Measurements from ENCODE around the gene TMEM72.

The TMEM72 gene

DNA sequence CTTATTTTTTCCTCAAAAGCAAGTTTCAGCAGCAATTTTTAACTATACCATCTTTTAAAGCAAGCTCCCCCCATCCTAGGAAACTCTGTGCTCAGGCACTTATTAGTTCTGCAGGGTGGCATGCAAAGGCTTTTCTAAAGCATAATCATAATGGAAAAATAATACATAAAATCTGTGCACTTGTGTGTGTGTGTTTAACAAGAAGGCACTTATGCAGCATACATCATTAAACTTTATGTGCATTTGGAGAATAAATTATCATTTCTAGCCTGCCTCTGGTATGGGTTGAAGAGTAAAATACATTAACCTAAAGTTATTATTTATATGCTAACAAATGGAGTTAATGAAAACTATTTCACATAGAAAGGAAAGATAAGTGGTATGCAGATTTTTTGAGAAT lies 42.9 kb downstream of the TMEM72 start:
- H3K9me3 ChIP-seq (ENCODE audit: control insufficient read depth, low read depth, low read length) = no peaks in the 10 kb centered on the region
- no peak overlapping the region for H3K9ac ChIP-seq (ENCODE audit: low read length)
- H3K27me3 ChIP-seq (ENCODE audit: control insufficient read depth, insufficient read depth, low read length) = no peaks in the 10 kb centered on the region
- no peak overlapping the region for H3K4me3 ChIP-seq (ENCODE audit: low read length)
- no peak overlapping the region for H3K27ac ChIP-seq (ENCODE audit: low read length)
- peaks cover 11% of the 10 kb centered on the region for H3K4me1 ChIP-seq (ENCODE audit: control insufficient read depth, low read depth, low read length)
- H3K36me3 ChIP-seq (ENCODE audit: control insufficient read depth, low read depth, low read length) = no peaks in the 10 kb centered on the region

GRCh38 chr10:44954962-44955361 lies 43.8 kb downstream of the TMEM72 start:
- H3K27ac ChIP-seq (ENCODE audit: low read length) = no peak overlapping the region

DNA sequence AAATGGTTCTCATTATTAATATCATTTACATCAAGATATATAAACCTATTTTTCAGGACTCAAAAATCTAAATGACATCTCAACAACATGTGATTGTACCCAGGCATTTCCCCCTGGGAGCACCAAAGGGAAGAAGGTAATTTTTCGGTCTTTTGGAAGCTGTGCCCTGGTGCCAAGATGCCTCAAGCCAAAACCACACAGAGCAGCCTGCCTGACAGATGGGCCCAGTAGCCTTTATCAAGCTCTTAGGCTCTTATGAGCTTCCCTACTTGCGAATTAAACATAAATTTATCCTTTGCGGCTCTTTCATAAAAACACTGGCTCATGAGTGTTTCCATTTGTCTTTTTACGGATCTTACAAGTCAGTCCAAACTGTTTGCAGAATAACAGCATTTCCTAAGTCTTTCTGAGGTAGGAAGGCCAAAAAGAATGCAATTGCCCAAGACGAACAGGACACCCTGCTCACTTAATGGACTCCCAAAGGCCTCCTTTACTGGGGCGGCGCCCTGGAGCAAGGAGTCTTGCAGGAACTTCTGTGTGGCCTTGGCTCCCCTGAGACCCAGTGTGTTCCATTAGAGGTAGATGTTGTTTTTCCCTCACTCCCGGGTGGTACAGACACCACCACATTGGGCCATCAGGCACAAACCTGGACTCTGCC lies 44.4 kb downstream of the TMEM72 start:
- H3K27ac ChIP-seq (ENCODE audit: low read length) = no peak overlapping the region
- H3K4me3 ChIP-seq (ENCODE audit: low read length) = no peak overlapping the region
- no peak overlapping the region for H3K9ac ChIP-seq (ENCODE audit: low read length)
- no peaks in the 10 kb centered on the region for H3K9me3 ChIP-seq (ENCODE audit: control insufficient read depth, low read depth, low read length)
- peaks cover 17% of the 10 kb centered on the region for H3K4me1 ChIP-seq (ENCODE audit: control insufficient read depth, low read depth, low read length)
- H3K36me3 ChIP-seq (ENCODE audit: control insufficient read depth, low read depth, low read length) = no peaks in the 10 kb centered on the region
- peaks cover 8% of the 10 kb centered on the region for H3K27me3 ChIP-seq (ENCODE audit: control insufficient read depth, insufficient read depth, low read length)

More at GRCh38 chr10:44954962-44955361, 43.8 kb downstream of the TMEM72 start:
- Histone ChIP-seq H3K36me3 (ENCODE audit: control insufficient read depth, low read depth, low read length) (no peaks in the 10 kb centered on the region), H3K27me3 (ENCODE audit: control insufficient read depth, insufficient read depth, low read length) (peaks cover 2% of the 10 kb centered on the region), H3K9me3 (ENCODE audit: control insufficient read depth, low read depth, low read length) (no peaks in the 10 kb centered on the region), H3K4me1 (ENCODE audit: control insufficient read depth, low read depth, low read length) (peaks cover 11% of the 10 kb centered on the region), H3K9ac (ENCODE audit: low read length) (no peak overlapping the region), H3K4me3 (ENCODE audit: low read length) (no peak overlapping the region)

- H3K9me3 ChIP-seq (ENCODE audit: control insufficient read depth, low read depth, low read length) = no peaks in the 10 kb centered on the region
- no peak overlapping the region for H3K9ac ChIP-seq (ENCODE audit: low read length)
- no peak overlapping the region for H3K27ac ChIP-seq (ENCODE audit: low read length)
- no peak overlapping the region for H3K4me3 ChIP-seq (ENCODE audit: low read length)
- peaks cover 23% of the 10 kb centered on the region for H3K4me1 ChIP-seq (ENCODE audit: control insufficient read depth, low read depth, low read length)
- no peaks in the 10 kb centered on the region for H3K36me3 ChIP-seq (ENCODE audit: control insufficient read depth, low read depth, low read length)
- H3K27me3 ChIP-seq (ENCODE audit: control insufficient read depth, insufficient read depth, low read length) = peaks cover 14% of the 10 kb centered on the region
Observed at GRCh38 chr10:44956226-44956625, 45.1 kb downstream of the TMEM72 start.

DNA sequence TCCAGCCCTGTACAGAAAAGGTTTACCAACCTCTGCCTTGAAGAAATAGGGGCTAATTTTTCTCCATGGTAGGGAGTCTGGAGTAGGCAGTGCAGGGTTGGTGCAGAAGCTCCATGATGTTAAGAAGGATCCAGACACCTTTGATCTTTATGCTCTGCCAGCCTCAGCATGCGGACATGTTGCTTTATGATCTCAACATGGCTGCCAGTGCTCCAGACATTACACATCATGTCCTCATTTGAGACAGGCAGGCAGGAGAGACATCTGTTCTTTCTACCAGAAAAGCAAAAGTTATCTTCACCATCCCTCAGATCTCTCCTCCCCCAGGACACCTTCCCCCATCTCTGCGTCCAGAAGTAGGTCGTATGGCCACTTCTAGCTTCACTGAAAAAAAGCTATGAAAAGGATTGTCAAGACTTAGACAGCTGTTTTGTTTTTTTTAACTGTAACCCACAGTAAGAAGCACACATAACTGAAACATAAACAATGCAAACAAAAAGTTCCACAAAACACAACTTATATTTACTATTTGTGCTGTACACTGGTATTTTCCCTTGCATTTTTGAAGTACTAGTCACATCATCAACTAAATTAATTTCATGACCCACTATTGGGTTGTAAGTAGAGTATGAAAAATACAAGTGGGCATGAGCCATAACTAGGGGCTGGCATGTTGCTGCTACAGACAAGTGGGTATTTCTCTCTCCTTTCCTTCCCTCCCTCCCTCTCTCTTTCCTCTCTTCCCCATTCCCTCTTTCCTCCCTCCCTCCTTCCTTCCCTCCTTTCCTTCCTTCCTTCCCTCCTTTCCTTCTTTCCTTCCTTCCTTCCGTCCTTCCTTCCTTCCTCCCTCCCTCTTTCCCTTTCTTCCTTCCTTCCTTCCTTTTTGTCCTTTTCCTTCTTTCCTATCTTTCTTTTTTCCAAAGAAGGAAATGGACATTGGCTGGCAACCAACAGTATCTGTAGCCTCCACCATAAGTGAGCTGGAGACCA lies 45.9 kb downstream of the TMEM72 start:
- Histone ChIP-seq H3K27ac (ENCODE audit: low read length) (no peak overlapping the region), H3K9me3 (ENCODE audit: control insufficient read depth, low read depth, low read length) (no peaks in the 10 kb centered on the region), H3K36me3 (ENCODE audit: control insufficient read depth, low read depth, low read length) (no peaks in the 10 kb centered on the region), H3K9ac (ENCODE audit: low read length) (no peak overlapping the region), H3K4me1 (ENCODE audit: control insufficient read depth, low read depth, low read length) (peaks cover 27% of the 10 kb centered on the region), H3K27me3 (ENCODE audit: control insufficient read depth, insufficient read depth, low read length) (peaks cover 14% of the 10 kb centered on the region), H3K4me3 (ENCODE audit: low read length) (no peak overlapping the region)

- Histone ChIP-seq H3K9me3 (ENCODE audit: control insufficient read depth, low read depth, low read length) (no peaks in the 10 kb centered on the region), H3K36me3 (ENCODE audit: control insufficient read depth, low read depth, low read length) (no peaks in the 10 kb centered on the region), H3K27me3 (ENCODE audit: control insufficient read depth, insufficient read depth, low read length) (peaks cover 14% of the 10 kb centered on the region), H3K27ac (ENCODE audit: low read length) (no peak overlapping the region), H3K9ac (ENCODE audit: low read length) (peak overlapping the region; percentile 71), H3K4me3 (ENCODE audit: low read length) (peak overlapping the region; percentile 86), H3K4me1 (ENCODE audit: control insufficient read depth, low read depth, low read length) (peaks cover 25% of the 10 kb centered on the region)
Observed at GRCh38 chr10:44958196-44958897, 47.2 kb downstream of the TMEM72 start.

- Histone ChIP-seq H3K27ac (ENCODE audit: low read length) (no peak overlapping the region), H3K4me3 (ENCODE audit: low read length) (peak overlapping the region; percentile 86), H3K36me3 (ENCODE audit: control insufficient read depth, low read depth, low read length) (no peaks in the 10 kb centered on the region), H3K4me1 (ENCODE audit: control insufficient read depth, low read depth, low read length) (peaks cover 30% of the 10 kb centered on the region), H3K27me3 (ENCODE audit: control insufficient read depth, insufficient read depth, low read length) (peaks cover 14% of the 10 kb centered on the region), H3K9ac (ENCODE audit: low read length) (peak overlapping the region; percentile 71), H3K9me3 (ENCODE audit: control insufficient read depth, low read depth, low read length) (no peaks in the 10 kb centered on the region)
Observed at GRCh38 chr10:44958898-44959246, 47.7 kb downstream of the TMEM72 start.

DNA sequence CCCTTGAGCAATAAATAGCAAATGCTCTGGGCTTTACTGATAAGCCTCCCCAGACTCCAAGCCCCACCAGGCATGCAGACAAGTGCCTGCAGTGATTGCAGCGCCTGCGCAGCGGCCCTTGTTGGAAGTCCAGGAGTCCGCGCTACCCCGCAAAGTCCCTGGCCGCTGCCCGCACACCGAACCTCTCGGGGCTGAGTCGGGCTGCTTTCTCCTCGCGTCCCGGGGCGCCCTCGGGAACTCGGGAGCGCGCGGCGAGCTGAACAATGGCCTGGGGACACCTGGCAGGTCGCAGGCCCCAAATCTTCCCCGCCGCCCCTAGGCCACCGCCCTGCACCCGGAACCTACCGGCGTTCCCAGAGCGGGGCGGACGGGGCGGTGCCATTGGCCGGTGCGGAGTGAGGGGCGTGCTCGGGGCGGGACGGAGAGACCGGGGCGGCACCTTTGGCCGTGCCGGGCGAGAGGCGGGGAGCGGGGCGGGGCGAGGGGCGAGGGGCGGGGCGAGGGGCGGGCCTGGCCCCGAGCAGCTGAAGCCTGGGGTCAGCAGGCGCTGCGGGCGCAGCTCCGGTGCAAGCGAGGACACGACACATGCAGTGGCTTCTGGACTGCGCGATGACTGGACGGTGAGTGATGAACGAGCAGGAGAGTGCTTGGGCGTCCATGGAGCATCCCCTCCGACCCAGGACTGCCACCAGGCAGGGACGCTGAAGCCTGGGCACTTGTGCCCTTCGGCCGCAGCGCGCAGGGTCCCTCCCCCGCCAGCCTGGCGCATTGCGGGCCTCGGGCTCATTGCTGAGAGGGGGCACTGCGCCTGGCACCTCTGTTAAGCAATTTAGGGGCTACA lies 48.3 kb downstream of the TMEM72 start, which contains the start of gene RASSF4:
Gene RASSF4, plus strand, starts transcription at position 556 of the 841 bp plus-strand sequence. CDS start 10,401 bp downstream, outside the sequence.
- H3K4me1 ChIP-seq (ENCODE audit: control insufficient read depth, low read depth, low read length) = peaks cover 36% of the 10 kb centered on the region

DNA sequence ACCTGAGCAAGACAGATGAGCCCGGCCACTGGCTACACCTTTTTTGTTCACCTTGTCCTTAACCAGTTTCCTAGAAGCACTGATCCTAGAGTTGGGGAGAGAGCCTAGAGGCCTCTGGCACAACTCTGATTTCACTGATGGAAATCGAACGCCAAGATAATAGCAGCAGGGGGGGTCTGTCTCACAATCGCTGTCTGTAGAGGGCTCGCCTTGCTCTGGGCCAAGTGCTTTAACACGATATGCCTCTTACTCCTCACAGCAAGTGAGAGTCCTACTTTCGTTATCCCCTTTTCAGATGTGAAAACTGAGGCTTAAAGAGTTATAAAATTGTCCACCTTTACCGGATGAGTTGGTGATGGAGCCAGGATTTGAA lies 48.9 kb downstream of the TMEM72 start:
- H3K4me1 ChIP-seq (ENCODE audit: control insufficient read depth, low read depth, low read length) = peaks cover 42% of the 10 kb centered on the region
- H3K36me3 ChIP-seq (ENCODE audit: control insufficient read depth, low read depth, low read length) = no peaks in the 10 kb centered on the region
- H3K9ac ChIP-seq (ENCODE audit: low read length) = no peak overlapping the region
- H3K27ac ChIP-seq (ENCODE audit: low read length) = no peak overlapping the region
- H3K27me3 ChIP-seq (ENCODE audit: control insufficient read depth, insufficient read depth, low read length) = peaks cover 14% of the 10 kb centered on the region
- peak overlapping the region; percentile 73 for H3K4me3 ChIP-seq (ENCODE audit: low read length)
- no peaks in the 10 kb centered on the region for H3K9me3 ChIP-seq (ENCODE audit: control insufficient read depth, low read depth, low read length)

More for the DNA sequence above, 48.3 kb downstream of the TMEM72 start, which contains the start of gene RASSF4:
- Histone ChIP-seq H3K27ac (ENCODE audit: low read length) (no peak within 1 kb of the TSS), H3K4me3 (ENCODE audit: low read length) (peak within 1 kb of the TSS; percentile 86), H3K27me3 (ENCODE audit: control insufficient read depth, insufficient read depth, low read length) (peaks cover 14% of the 10 kb centered on the region), H3K9me3 (ENCODE audit: control insufficient read depth, low read depth, low read length) (no peaks in the 10 kb centered on the region), H3K36me3 (ENCODE audit: control insufficient read depth, low read depth, low read length) (no peaks in the 10 kb centered on the region), H3K9ac (ENCODE audit: low read length) (peak within 1 kb of the TSS; percentile 71)

- Histone ChIP-seq H3K4me1 (ENCODE audit: control insufficient read depth, low read depth, low read length) (peaks cover 48% of the 10 kb centered on the region), H3K36me3 (ENCODE audit: control insufficient read depth, low read depth, low read length) (no peaks in the 10 kb centered on the region), H3K9ac (ENCODE audit: low read length) (no peak overlapping the region), H3K27ac (ENCODE audit: low read length) (no peak overlapping the region), H3K4me3 (ENCODE audit: low read length) (peak overlapping the region; percentile 73), H3K27me3 (ENCODE audit: control insufficient read depth, insufficient read depth, low read length) (peaks cover 14% of the 10 kb centered on the region), H3K9me3 (ENCODE audit: control insufficient read depth, low read depth, low read length) (no peaks in the 10 kb centered on the region)
Observed at GRCh38 chr10:44960482-44961229, 49.5 kb downstream of the TMEM72 start.

Measured in iPS-18a (cell line).